HEK293 (cell line): ENCODE results near the gene NPAT.
A peak's percentile ranks its signal among the peaks of the same experiment; 100 is the strongest.

ENCODE experiments used
- CTCF ChIA-PET: fragments of 350-600 bp; formaldehyde crosslinking; extraction: SDS; loops from one replicate; lab custom pipeline; 2021; ENCODE audit warnings: antibody characterized with exemption; lab: Yijun Ruan, JAX
- POLR2A ChIA-PET: fragments of 300-600 bp; formaldehyde crosslinking; extraction: SDS; loops from one replicate; lab custom pipeline; 2020; ENCODE audit warnings: antibody characterized with exemption, inconsistent platforms; lab: Yijun Ruan, JAX
- H3K27ac ChIP-seq: fragments of 200-500 bp; sonication (Bioruptor generic); 2 replicates; pipeline ENCODE4 v1.5.1; 2014; ENCODE audit warnings: low read depth, low read length, control low read depth, inconsistent platforms; ENCODE audit errors: extremely low read depth
- H3K36me3 ChIP-seq, 2 experiments: fragments of 200-500 bp in 1 of 2; sonication (Bioruptor generic) in 1 of 2; 1 replicate in 1 of 2; 2 replicates in 1 of 2; pipeline ENCODE4 v1.5.1; 2014 to 2017; ENCODE audit warnings: inconsistent platforms in 2 of 2, low read length in 2 of 2; ENCODE audit not compliant: control insufficient read depth in 2 of 2, insufficient read depth in 1 of 2
- H3K4me1 ChIP-seq: fragments of 200-500 bp; sonication (Bioruptor generic); 2 replicates; pipeline ENCODE4 v1.5.1; 2014; ENCODE audit warnings: mild to moderate bottlenecking, low read length, inconsistent platforms; ENCODE audit not compliant: control insufficient read depth, insufficient read depth
- H3K4me3 ChIP-seq: 2 replicates; pipeline ENCODE4 v1.5.1; 2011; ENCODE audit warnings: low read depth, mild to moderate bottlenecking, control low read depth, low read length, moderate library complexity
- H3K9me3 ChIP-seq: fragments of 200-500 bp; sonication (Bioruptor generic); 2 replicates; pipeline ENCODE4 v1.5.1; 2014; ENCODE audit warnings: low read depth, low read length, inconsistent platforms; ENCODE audit not compliant: control insufficient read depth, insufficient read depth
- ELK4 ChIP-seq: IDR thresholded peaks from 2 replicates; pipeline ENCODE4 v1.6.1; 2011; ENCODE audit warnings: mild to moderate bottlenecking, low read depth, low read length, borderline replicate concordance
- GLI4 ChIP-seq: fragments of 450-650 bp; formaldehyde crosslinking; IDR thresholded peaks from 2 replicates; pipeline ENCODE4 v1.5.1; 2016; ENCODE audit warnings: missing biosample characterization, missing genetic modification characterization
- HOXC10 ChIP-seq: sonication (generic); formaldehyde crosslinking; IDR thresholded peaks from 2 replicates; pipeline ENCODE4 v1.8.1; 2023; ENCODE audit warnings: mild to moderate bottlenecking, missing genetic modification reagents
- KLF8 ChIP-seq: fragments of 450-650 bp; formaldehyde crosslinking; IDR thresholded peaks from 2 replicates; pipeline ENCODE4 v1.5.1; 2016; ENCODE audit warnings: missing biosample characterization, missing genetic modification characterization
- PRDM10 ChIP-seq: fragments of 450-650 bp; formaldehyde crosslinking; IDR thresholded peaks from 2 replicates; pipeline ENCODE4 v1.5.1; 2016; ENCODE audit warnings: missing biosample characterization, missing genetic modification characterization
- PRDM6 ChIP-seq: fragments of 450-650 bp; formaldehyde crosslinking; IDR thresholded peaks from 2 replicates; pipeline ENCODE4 v1.5.1; 2017; ENCODE audit warnings: missing biosample characterization, missing genetic modification characterization
- SP3 ChIP-seq: fragments of 450-650 bp; formaldehyde crosslinking; IDR thresholded peaks from 2 replicates; pipeline ENCODE4 v1.5.1; 2016; ENCODE audit warnings: missing biosample characterization, missing genetic modification characterization
- TSHZ1 ChIP-seq: fragments of 450-650 bp; formaldehyde crosslinking; IDR thresholded peaks from 2 replicates; pipeline ENCODE4 v1.5.1; 2016; ENCODE audit warnings: missing biosample characterization, missing genetic modification characterization, borderline replicate concordance
- ZBTB17 ChIP-seq: fragments of 450-650 bp; formaldehyde crosslinking; IDR thresholded peaks from 2 replicates; pipeline ENCODE4 v1.5.1; 2016; ENCODE audit warnings: missing biosample characterization, missing genetic modification characterization
- ZBTB49 ChIP-seq: fragments of 450-650 bp; formaldehyde crosslinking; IDR thresholded peaks from 2 replicates; pipeline ENCODE4 v1.5.1; 2016; ENCODE audit warnings: missing biosample characterization, missing genetic modification characterization, low read depth
- ZBTB6 ChIP-seq: fragments of 450-650 bp; formaldehyde crosslinking; IDR thresholded peaks from 2 replicates; pipeline ENCODE4 v1.5.1; 2017; ENCODE audit warnings: missing biosample characterization, missing genetic modification characterization
- ZNF10 ChIP-seq: fragments of 450-650 bp; formaldehyde crosslinking; IDR thresholded peaks from 2 replicates; pipeline ENCODE4 v1.5.1; 2017; ENCODE audit warnings: missing biosample characterization, missing genetic modification characterization
- ZNF157 ChIP-seq: fragments of 450-650 bp; formaldehyde crosslinking; IDR thresholded peaks from 2 replicates; pipeline ENCODE4 v1.5.1; 2016; ENCODE audit warnings: missing biosample characterization, missing genetic modification characterization
- ZNF19 ChIP-seq: fragments of 450-650 bp; formaldehyde crosslinking; IDR thresholded peaks from 2 replicates; pipeline ENCODE4; 2016; ENCODE audit warnings: missing biosample characterization, missing genetic modification characterization, low read depth
- ZNF248 ChIP-seq: fragments of 450-650 bp; formaldehyde crosslinking; IDR thresholded peaks from 2 replicates; pipeline ENCODE4 v1.5.1; 2017; ENCODE audit warnings: missing biosample characterization, missing genetic modification characterization
- ZNF26 ChIP-seq: fragments of 450-650 bp; formaldehyde crosslinking; IDR thresholded peaks from 2 replicates; pipeline ENCODE4 v1.5.1; 2016; ENCODE audit warnings: missing biosample characterization, missing genetic modification characterization
- ZNF335 ChIP-seq: fragments of 450-650 bp; formaldehyde crosslinking; conservative IDR thresholded peaks from 2 replicates; pipeline ENCODE4 v1.5.1; 2016; ENCODE audit warnings: missing biosample characterization, missing genetic modification characterization
- ZNF366 ChIP-seq: fragments of 450-650 bp; formaldehyde crosslinking; conservative IDR thresholded peaks from 2 replicates; pipeline ENCODE4 v1.5.1; 2016; ENCODE audit warnings: missing biosample characterization, missing genetic modification characterization
- ZNF501 ChIP-seq: fragments of 450-650 bp; formaldehyde crosslinking; IDR thresholded peaks from 2 replicates; pipeline ENCODE4 v1.5.1; 2016; ENCODE audit warnings: missing biosample characterization, missing genetic modification characterization
- ZNF510 ChIP-seq: fragments of 450-650 bp; formaldehyde crosslinking; IDR thresholded peaks from 2 replicates; pipeline ENCODE4 v1.5.1; 2018; ENCODE audit warnings: mild to moderate bottlenecking, missing genetic modification characterization, missing biosample characterization; ENCODE audit not compliant: insufficient replicate concordance
- ZNF521 ChIP-seq: fragments of 450-650 bp; formaldehyde crosslinking; IDR thresholded peaks from 2 replicates; pipeline ENCODE4 v1.5.1; 2017; ENCODE audit warnings: missing biosample characterization, mild to moderate bottlenecking, missing genetic modification characterization
- ZNF660 ChIP-seq: fragments of 450-650 bp; IDR thresholded peaks from 2 replicates; pipeline ENCODE4 v1.5.1; 2018; ENCODE audit warnings: missing biosample characterization, mild to moderate bottlenecking, missing genetic modification characterization
- ZSCAN30 ChIP-seq: fragments of 450-650 bp; IDR thresholded peaks from 2 replicates; pipeline ENCODE4 v1.5.1; 2018; ENCODE audit warnings: missing biosample characterization, mild to moderate bottlenecking, missing genetic modification characterization, moderate library complexity

The NPAT gene

GRCh38 chr11:108115500-108116140 lies 106.8 kb downstream of the NPAT start:
- H3K36me3 ChIP-seq, result no peaks in the 10 kb centered on the region
- H3K4me1 ChIP-seq, result no peaks in the 10 kb centered on the region
- CTCF ChIA-PET, result no interaction called here
- no peak overlapping the region for H3K4me3 ChIP-seq
- H3K27ac ChIP-seq, result no peak overlapping the region
- POLR2A ChIA-PET, result no interaction called here
- H3K9me3 ChIP-seq, result no peaks in the 10 kb centered on the region
- no peak for TF ChIP-seq ZNF248 (tag by site-specific recombination)
- no peak for TF ChIP-seq ZBTB49 (tag by site-specific recombination)
- no peak for TF ChIP-seq ZNF501
- TF ChIP-seq KLF8 (tag by site-specific recombination), result no peak
- TF ChIP-seq ZNF10 (tag by site-specific recombination), result no peak
- TF ChIP-seq ZBTB6 (tag by site-specific recombination), result no peak
- no peak for TF ChIP-seq GLI4 (tag by site-specific recombination)
- TF ChIP-seq PRDM10 (tag by site-specific recombination), result no peak
- no peak for TF ChIP-seq ZNF157
- TF ChIP-seq PRDM6 (tag by site-specific recombination), result no peak
- TF ChIP-seq ZNF366 (tag by site-specific recombination), result peak; percentile 56
- no peak for TF ChIP-seq ZNF510 (tag by site-specific recombination)
- TF ChIP-seq TSHZ1 (tag by site-specific recombination), result no peak
- 0 out of 2 replicates have a peak, but pooled peaks have one; percentile 26 for TF ChIP-seq ZNF335 (tag by site-specific recombination)
- no peak for TF ChIP-seq ZNF521 (tag by site-specific recombination)
- TF ChIP-seq HOXC10, result no peak
- TF ChIP-seq SP3 (tag by site-specific recombination), result no peak
- no peak for TF ChIP-seq ZSCAN30 (tag by site-specific recombination)
- TF ChIP-seq ZBTB17, result peak; percentile 35; the same call in 1 of the 2 replicates
- TF ChIP-seq ZNF26 (tag by site-specific recombination), result no peak
- no peak for TF ChIP-seq ZNF19 (tag by site-specific recombination)
- TF ChIP-seq ZNF660 (tag by site-specific recombination), result no peak
- TF ChIP-seq ELK4, result no peak
